GM23338 (cell line): ENCODE results near the gene ST6GALNAC3. TPM values are rescaled to one million over a fixed set of nuclear protein-coding genes. Genes with fewer than 3 reads are reported as not detected.

Experiments
- ATAC-seq: fragments of 200-7000 bp; cut with Tn5 transposase; 3 replicates; pipeline ENCODE4 v1.9.1; 2020
- DNase-seq: peaks from one replicate; pipeline ENCODE4 v3.0.0-alpha.2; 2015; ENCODE audit warnings: low spot score
- H2AFZ ChIP-seq: fragments of 200-600 bp; sonication (generic); 2 replicates; pipeline ENCODE4 v1.8.0; 2016; ENCODE audit warnings: antibody characterized with exemption, mild to moderate bottlenecking, moderate library complexity
- H3F3A ChIP-seq: fragments of 200-600 bp; sonication (generic); replicated peaks from 2 replicates; pipeline ENCODE4 v1.8.0; 2017; ENCODE audit warnings: antibody characterized with exemption, mixed run types, low read depth
- H3K27ac ChIP-seq: fragments of 200-600 bp; sonication (generic); 2 replicates; pipeline ENCODE4 v1.6.1; 2016; ENCODE audit warnings: low read depth
- H3K27me3 ChIP-seq: fragments of 200-600 bp; sonication (generic); 2 replicates; pipeline ENCODE4 v1.8.0; 2016; ENCODE audit warnings: mild to moderate bottlenecking, mixed run types, moderate library complexity; ENCODE audit not compliant: insufficient read depth
- H3K36me3 ChIP-seq: fragments of 200-600 bp; sonication (generic); 2 replicates; pipeline ENCODE4 v1.8.0; 2016; ENCODE audit warnings: mild to moderate bottlenecking; ENCODE audit not compliant: insufficient read depth
- H3K4me1 ChIP-seq: fragments of 200-600 bp; sonication (generic); 2 replicates; pipeline ENCODE4 v1.8.0; 2016; ENCODE audit warnings: mild to moderate bottlenecking, moderate library complexity; ENCODE audit not compliant: insufficient read depth
- H3K4me2 ChIP-seq: fragments of 200-600 bp; sonication (generic); 2 replicates; pipeline ENCODE4 v1.7.1; 2017; ENCODE audit warnings: mixed run types
- H3K4me3 ChIP-seq: fragments of 200-600 bp; sonication (generic); 2 replicates; pipeline ENCODE4 v1.6.1; 2016; ENCODE audit warnings: mixed run types
- H3K79me2 ChIP-seq: fragments of 200-600 bp; sonication (generic); replicated peaks from 2 replicates; pipeline ENCODE4 v1.8.0; 2017; ENCODE audit warnings: mild to moderate bottlenecking; ENCODE audit not compliant: insufficient read depth
- H3K9me2 ChIP-seq: fragments of 200-600 bp; sonication (generic); 2 replicates; pipeline ENCODE4 v1.8.0; 2017; ENCODE audit not compliant: insufficient read depth
- H4K20me1 ChIP-seq: fragments of 200-600 bp; sonication (generic); replicated peaks from 2 replicates; pipeline ENCODE4 v1.8.0; 2017; ENCODE audit warnings: mild to moderate bottlenecking; ENCODE audit not compliant: insufficient read depth
- H3K27ac Mint-ChIP-seq: 2 replicates; pipeline ENCODE4 v1.8.0; 2020; ENCODE audit warnings: inconsistent platforms, mild to moderate bottlenecking, moderate library complexity, mixed read lengths
- H3K27me3 Mint-ChIP-seq: 3 replicates; pipeline ENCODE4 v1.8.0; 2022; ENCODE audit warnings: low read depth, mild to moderate bottlenecking, moderate library complexity, mixed read lengths, inconsistent platforms; ENCODE audit not compliant: insufficient read depth, poor library complexity
- H3K36me3 Mint-ChIP-seq: 3 replicates; pipeline ENCODE4 v1.8.0; 2021; ENCODE audit warnings: low read depth, mild to moderate bottlenecking, inconsistent platforms, moderate library complexity, mixed read lengths
- H3K4me1 Mint-ChIP-seq: 3 replicates; pipeline ENCODE4 v1.8.0; 2020; ENCODE audit warnings: mild to moderate bottlenecking, inconsistent platforms, mixed read lengths
- H3K4me3 Mint-ChIP-seq: 3 replicates; pipeline ENCODE4 v1.8.0; 2021; ENCODE audit warnings: moderate library complexity, mild to moderate bottlenecking, inconsistent platforms, mixed read lengths
- H3K9me3 Mint-ChIP-seq: 3 replicates; pipeline ENCODE4 v1.8.0; 2020; ENCODE audit warnings: moderate library complexity, mild to moderate bottlenecking, inconsistent platforms, mixed read lengths
- ETS1 ChIP-seq: IDR thresholded peaks from 2 replicates; pipeline ENCODE4 v1.6.1; 2016; ENCODE audit warnings: antibody characterized with exemption
- EZH2 ChIP-seq: fragments of 200-600 bp; sonication (generic); IDR thresholded peaks from one replicate; pipeline ENCODE4 v1.8.0; 2017; ENCODE audit warnings: antibody characterized with exemption, mild to moderate bottlenecking, low read depth; ENCODE audit not compliant: unreplicated experiment
- JUNB ChIP-seq: IDR thresholded peaks from one replicate; pipeline ENCODE4 v1.6.1; 2016; ENCODE audit warnings: antibody characterized with exemption; ENCODE audit not compliant: unreplicated experiment
- NANOG ChIP-seq: IDR thresholded peaks from 2 replicates; pipeline ENCODE4 v1.6.1; 2016; ENCODE audit warnings: antibody characterized with exemption, borderline replicate concordance
- POLR2AphosphoS5 ChIP-seq: IDR thresholded peaks from 2 replicates; pipeline ENCODE4 v1.6.1; 2016; ENCODE audit warnings: antibody characterized with exemption, low read depth
- REST ChIP-seq: IDR thresholded peaks from one replicate; pipeline ENCODE4 v1.6.1; 2018; ENCODE audit warnings: antibody characterized with exemption; ENCODE audit not compliant: unreplicated experiment
- STAT1 ChIP-seq: IDR thresholded peaks from one replicate; pipeline ENCODE4 v1.6.1; 2016; ENCODE audit warnings: antibody characterized with exemption; ENCODE audit not compliant: unreplicated experiment
- ZNF114 ChIP-seq: fragments of 250-450 bp; sonication (Bioruptor Pico); IDR thresholded peaks from 2 replicates; pipeline ENCODE4 v1.5.0; 2020; ENCODE audit warnings: mild to moderate bottlenecking, moderate library complexity
- ZNF331 ChIP-seq: fragments of 250-450 bp; sonication (Bioruptor Pico); IDR thresholded peaks from 2 replicates; pipeline ENCODE4 v1.5.0; 2020; ENCODE audit warnings: low read depth, mild to moderate bottlenecking, moderate library complexity
- ZNF462 ChIP-seq: fragments of 250-450 bp; sonication (Bioruptor Pico); IDR thresholded peaks from 2 replicates; pipeline ENCODE4 v1.5.0; 2020; ENCODE audit warnings: mild to moderate bottlenecking, moderate library complexity
- polyA plus RNA-seq: library from polyadenylated mRNA; unstranded; fragments of >200 nt; fragmentation: Nextera tagmentation; extraction: Ambion mirVana; gene quantifications from 2 replicates; pipeline ENCODE4 v1.2.1, GENCODE V29; 2016
- total RNA-seq: library from RNA; depleted of rRNA; stranded (reverse); fragments of >200 nt; shearing (Covaris generic); gene quantifications from 2 replicates; pipeline ENCODE4 v1.2.3, GENCODE V29; 2014

Gene ST6GALNAC3
- total and polyA plus RNA-seq, 2 experiments from 2014 or later: 4.7 to 11.6 TPM

- ATAC-seq (no peak), DNase-seq (no peak)
- no peak overlapping the region for H3K4me3 ChIP-seq
- H3K36me3 ChIP-seq: no peaks in the 10 kb centered on the region
- TF ChIP-seq ZNF331 (CRISPR knock-in tag): no peak
- no peak for TF ChIP-seq ETS1
- TF ChIP-seq POLR2AphosphoS5: no peak
- no peak for TF ChIP-seq EZH2
- no peak for TF ChIP-seq JUNB
- TF ChIP-seq ZNF114 (CRISPR knock-in tag): no peak
- TF ChIP-seq REST: no peak
- TF ChIP-seq STAT1: no peak
- TF ChIP-seq ZNF462 (CRISPR knock-in tag): no peak
- TF ChIP-seq NANOG: no peak
- H2AFZ ChIP-seq: no peak overlapping the region
- H3F3A ChIP-seq: no peaks in the 10 kb centered on the region
- no peak overlapping the region for H3K27ac Mint-ChIP-seq
- peaks cover 12% of the 10 kb centered on the region for H3K9me3 Mint-ChIP-seq
- H3K27me3 Mint-ChIP-seq: no peaks in the 10 kb centered on the region
- H3K36me3 Mint-ChIP-seq: peaks cover 12% of the 10 kb centered on the region; the same call in 2 of the 3 replicates
- peaks cover 7% of the 10 kb centered on the region for H3K27me3 ChIP-seq
- H4K20me1 ChIP-seq: no peaks in the 10 kb centered on the region
- H3K4me2 ChIP-seq: no peak overlapping the region
- no peaks in the 10 kb centered on the region for H3K79me2 ChIP-seq
- H3K9me2 ChIP-seq: no peaks in the 10 kb centered on the region
- H3K4me1 Mint-ChIP-seq: no peaks in the 10 kb centered on the region
- no peak overlapping the region for H3K27ac ChIP-seq
- no peak overlapping the region for H3K4me3 Mint-ChIP-seq
- H3K4me1 ChIP-seq: no peaks in the 10 kb centered on the region
These were observed 327.6 kb downstream of the ST6GALNAC3 start for GRCh38 chr1:76402128-76402527.
